HepG2 (cell line): ENCODE results near the gene RTF1. TPM values are rescaled to one million over a fixed set of nuclear protein-coding genes. Genes with fewer than 3 reads are reported as not detected.

Experiments
- CENPT ChIP-seq: sonication (generic); formaldehyde crosslinking; IDR thresholded peaks from 2 replicates; pipeline ENCODE4 v1.8.0; 2022; ENCODE audit warnings: low read depth, mild to moderate bottlenecking, moderate library complexity, missing genetic modification reagents
- ETV5 ChIP-seq: IDR thresholded peaks from 2 replicates; pipeline ENCODE4 v1.6.1; 2018; ENCODE audit warnings: missing biosample characterization, missing genetic modification reagents, inconsistent platforms, borderline replicate concordance
- HNF4A ChIP-seq: sonication (generic); formaldehyde crosslinking; IDR thresholded peaks from 2 replicates; pipeline ENCODE4 v1.4.0; 2020; ENCODE audit warnings: missing genetic modification reagents
- KDM2A ChIP-seq: sonication (generic); formaldehyde crosslinking; IDR thresholded peaks from 2 replicates; pipeline ENCODE4 v1.4.0; 2020; ENCODE audit warnings: low read depth, missing genetic modification reagents, borderline replicate concordance
- MEIS2 ChIP-seq: sonication (generic); formaldehyde crosslinking; IDR thresholded peaks from 2 replicates; pipeline ENCODE4 v1.9.0; 2021; ENCODE audit warnings: mild to moderate bottlenecking, missing genetic modification reagents
- MLXIP ChIP-seq: sonication (generic); formaldehyde crosslinking; IDR thresholded peaks from 2 replicates; pipeline ENCODE4 v1.9.0; 2021; ENCODE audit warnings: missing genetic modification reagents, borderline replicate concordance
- POLR2AphosphoS5 ChIP-seq: IDR thresholded peaks from 2 replicates; pipeline ENCODE4 v1.6.1; 2012; ENCODE audit warnings: low read depth, low read length
- SALL2 ChIP-seq: sonication (generic); formaldehyde crosslinking; IDR thresholded peaks from 2 replicates; pipeline ENCODE4 v1.8.1; 2023; ENCODE audit warnings: mild to moderate bottlenecking, missing genetic modification reagents, inconsistent platforms
- SOX13 ChIP-seq, 3 experiments: fragments of 450-650 bp in 1 of 3; sonication (generic) in 1 of 3; formaldehyde crosslinking in 1 of 3; IDR thresholded peaks in 2 of 3; conservative IDR thresholded peaks in 1 of 3; 2 replicates each; pipeline versions ENCODE4 v1.5.0 to v1.6.1; 2016 to 2020; ENCODE audit warnings: antibody characterized with exemption in 1 of 3, mild to moderate bottlenecking in 1 of 3, missing compliant biosample characterization in 1 of 3, missing genetic modification reagents in 1 of 3, moderate library complexity in 1 of 3
- TAF1 ChIP-seq: sonication (generic); formaldehyde crosslinking; IDR thresholded peaks from 2 replicates; pipeline ENCODE4 v1.4.0; 2020; ENCODE audit warnings: missing genetic modification reagents
- TAF15 ChIP-seq: fragments of 200-400 bp; formaldehyde crosslinking; IDR thresholded peaks from one replicate; pipeline ENCODE4 v1.6.1; 2018; ENCODE audit warnings: mild to moderate bottlenecking, low read depth, low read length; ENCODE audit not compliant: poor library complexity, severe bottlenecking
- ZBTB7B ChIP-seq: sonication (generic); formaldehyde crosslinking; IDR thresholded peaks from 2 replicates; pipeline ENCODE4 v1.4.0; 2020; ENCODE audit warnings: missing genetic modification reagents
- ZNF12 ChIP-seq: sonication (generic); formaldehyde crosslinking; IDR thresholded peaks from 2 replicates; pipeline ENCODE4 v1.5.0; 2020; ENCODE audit warnings: missing genetic modification reagents
- ZNF891 ChIP-seq: sonication (generic); formaldehyde crosslinking; IDR thresholded peaks from 2 replicates; pipeline ENCODE4 v1.5.0; 2020; ENCODE audit warnings: mild to moderate bottlenecking, missing genetic modification reagents
- polyA plus RNA-seq, 8 experiments: library from polyadenylated mRNA; depleted of rRNA in 3 of 8; stranded (reverse) in 7 of 8; unstranded in 1 of 8; fragments of >200 nt; fragmentation: Illumina TruSeq in 4 of 8; extraction: Trizol in 4 of 8; gene quantifications; 2 replicates each; pipeline versions ENCODE4 v1.2.1 to v1.2.3, GENCODE V29; 2011 to 2016; ENCODE audit warnings: low read depth in 4 of 8, missing spikeins in 1 of 8, mixed read lengths in 1 of 8; ENCODE audit not compliant: insufficient read depth in 1 of 8
- total RNA-seq, 5 experiments: library from RNA; depleted of rRNA; stranded (reverse); fragments of >200 nt; fragmentation: Illumina TruSeq; extraction: Trizol; gene quantifications; 2 replicates each; pipeline ENCODE4 v1.2.3, GENCODE V29; 2016; ENCODE audit warnings: low read depth in 1 of 5
- TF ChIP-seq, protein P1 (sequence below): sonication (generic); formaldehyde crosslinking; IDR thresholded peaks from 2 replicates; pipeline ENCODE4 v1.8.1; 2023; ENCODE audit warnings: mild to moderate bottlenecking, missing genetic modification reagents
- TF ChIP-seq, protein P2 (sequence below): sonication (generic); formaldehyde crosslinking; IDR thresholded peaks from 2 replicates; pipeline ENCODE4 v1.4.0; 2020; ENCODE audit warnings: missing genetic modification reagents, low read depth, mild to moderate bottlenecking, borderline replicate concordance
- TF ChIP-seq, protein P3 (sequence below): sonication (generic); formaldehyde crosslinking; IDR thresholded peaks from 2 replicates; pipeline ENCODE4 v1.4.0; 2020; ENCODE audit warnings: mild to moderate bottlenecking, missing genetic modification reagents
- TF ChIP-seq, protein P4 (sequence below): IDR thresholded peaks from 2 replicates; pipeline ENCODE4 v1.6.1; 2016; ENCODE audit warnings: missing compliant biosample characterization, missing genetic modification reagents, borderline replicate concordance

The RTF1 gene
- total and polyA plus RNA-seq, 2 of the 13 experiments (the other 11 are each of a cell fraction or from before 2014, with no cell fraction given): 13.9 to 17.9 TPM

DNA sequence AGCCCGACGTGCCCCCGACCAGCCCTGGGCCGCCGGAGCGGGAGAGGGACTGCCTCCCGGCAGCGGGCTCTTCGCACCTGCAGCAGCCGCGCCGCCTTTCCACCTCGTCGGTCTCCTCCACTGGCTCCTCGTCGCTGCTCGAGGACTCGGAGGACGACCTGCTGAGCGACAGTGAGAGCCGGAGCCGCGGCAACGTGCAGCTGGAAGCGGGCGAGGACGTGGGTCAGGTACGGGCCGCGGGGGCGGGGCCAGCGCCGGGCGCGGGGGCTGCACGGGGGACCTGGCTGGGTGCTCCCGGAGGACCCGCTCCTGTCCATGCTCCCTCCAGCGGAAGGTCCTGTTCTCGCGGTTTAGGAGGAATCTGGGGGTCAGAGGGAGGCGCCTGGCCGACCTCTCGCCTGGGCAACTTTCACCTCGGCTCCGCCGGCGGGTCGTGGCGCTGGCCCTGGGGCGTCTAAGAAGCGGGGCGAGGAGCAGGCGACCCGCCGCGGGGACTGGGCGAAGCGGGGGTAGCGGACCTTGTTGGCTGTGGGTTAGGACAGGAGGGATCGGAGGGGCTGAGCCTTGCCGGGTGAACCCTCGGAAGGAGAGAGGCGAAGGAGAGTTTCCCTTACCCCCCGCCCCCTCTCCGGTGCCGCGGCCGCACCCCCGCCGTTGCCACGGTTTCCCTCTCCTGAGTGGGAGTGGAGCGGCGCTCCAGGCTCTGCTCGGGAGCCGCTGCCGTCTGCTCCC is 77.5 kb downstream of the RTF1 start (continued):
- TF ChIP-seq TAF15 (peak; percentile 31), HNF4A (peak; percentile 28; the same call in 1 of the 2 replicates), ZNF12 (CRISPR knock-in tag) (no peak), ZNF891 (CRISPR knock-in tag) (no peak; the same call in 1 of the 2 replicates), SOX13 (IDR thresholded peaks at IDR 0.05) (no peak), SOX13 (CRISPR knock-in tag; conservative IDR thresholded peaks at IDR 0.05 in 1 of 2, IDR thresholded peaks at IDR 0.05 in 1 of 2) (0 out of 4 replicates have a peak, but pooled peaks of 1 of the 2 experiments have one; percentile 28), MLXIP (CRISPR knock-in tag) (no peak), ZBTB7B (CRISPR knock-in tag) (peak; percentile 52; the same call in 1 of the 2 replicates), CENPT (CRISPR knock-in tag) (0 out of 2 replicates have a peak, but pooled peaks have one; percentile 22), POLR2AphosphoS5 (peak; percentile 33; the same call in 1 of the 2 replicates), SALL2 (CRISPR knock-in tag) (peak; percentile 75), MEIS2 (peak; percentile 77; the same call in 1 of the 2 replicates), ETV5 (CRISPR knock-in tag) (peak; percentile 22; the same call in 1 of the 2 replicates), KDM2A (CRISPR knock-in tag) (peak; percentile 60; the same call in 1 of the 2 replicates), TAF1 (CRISPR knock-in tag) (peak; percentile 75; the same call in 1 of the 2 replicates)
- TF ChIP-seq, protein P1, sequence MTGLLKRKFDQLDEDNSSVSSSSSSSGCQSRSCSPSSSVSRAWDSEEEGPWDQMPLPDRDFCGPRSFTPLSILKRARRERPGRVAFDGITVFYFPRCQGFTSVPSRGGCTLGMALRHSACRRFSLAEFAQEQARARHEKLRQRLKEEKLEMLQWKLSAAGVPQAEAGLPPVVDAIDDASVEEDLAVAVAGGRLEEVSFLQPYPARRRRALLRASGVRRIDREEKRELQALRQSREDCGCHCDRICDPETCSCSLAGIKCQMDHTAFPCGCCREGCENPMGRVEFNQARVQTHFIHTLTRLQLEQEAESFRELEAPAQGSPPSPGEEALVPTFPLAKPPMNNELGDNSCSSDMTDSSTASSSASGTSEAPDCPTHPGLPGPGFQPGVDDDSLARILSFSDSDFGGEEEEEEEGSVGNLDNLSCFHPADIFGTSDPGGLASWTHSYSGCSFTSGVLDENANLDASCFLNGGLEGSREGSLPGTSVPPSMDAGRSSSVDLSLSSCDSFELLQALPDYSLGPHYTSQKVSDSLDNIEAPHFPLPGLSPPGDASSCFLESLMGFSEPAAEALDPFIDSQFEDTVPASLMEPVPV (CRISPR knock-in tag): peak; percentile 67; the same call in 1 of the 2 replicates
- TF ChIP-seq, protein P2, sequence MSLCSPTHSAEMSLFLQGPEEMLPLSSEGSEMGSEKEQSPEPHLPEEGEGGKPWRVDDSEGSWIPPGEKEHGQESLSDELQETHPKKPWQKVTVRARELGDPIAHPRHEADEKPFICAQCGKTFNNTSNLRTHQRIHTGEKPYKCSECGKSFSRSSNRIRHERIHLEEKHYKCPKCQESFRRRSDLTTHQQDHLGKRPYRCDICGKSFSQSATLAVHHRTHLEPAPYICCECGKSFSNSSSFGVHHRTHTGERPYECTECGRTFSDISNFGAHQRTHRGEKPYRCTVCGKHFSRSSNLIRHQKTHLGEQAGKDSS (CRISPR knock-in tag): no peak; the same call in 1 of the 2 replicates
- TF ChIP-seq, protein P3, sequence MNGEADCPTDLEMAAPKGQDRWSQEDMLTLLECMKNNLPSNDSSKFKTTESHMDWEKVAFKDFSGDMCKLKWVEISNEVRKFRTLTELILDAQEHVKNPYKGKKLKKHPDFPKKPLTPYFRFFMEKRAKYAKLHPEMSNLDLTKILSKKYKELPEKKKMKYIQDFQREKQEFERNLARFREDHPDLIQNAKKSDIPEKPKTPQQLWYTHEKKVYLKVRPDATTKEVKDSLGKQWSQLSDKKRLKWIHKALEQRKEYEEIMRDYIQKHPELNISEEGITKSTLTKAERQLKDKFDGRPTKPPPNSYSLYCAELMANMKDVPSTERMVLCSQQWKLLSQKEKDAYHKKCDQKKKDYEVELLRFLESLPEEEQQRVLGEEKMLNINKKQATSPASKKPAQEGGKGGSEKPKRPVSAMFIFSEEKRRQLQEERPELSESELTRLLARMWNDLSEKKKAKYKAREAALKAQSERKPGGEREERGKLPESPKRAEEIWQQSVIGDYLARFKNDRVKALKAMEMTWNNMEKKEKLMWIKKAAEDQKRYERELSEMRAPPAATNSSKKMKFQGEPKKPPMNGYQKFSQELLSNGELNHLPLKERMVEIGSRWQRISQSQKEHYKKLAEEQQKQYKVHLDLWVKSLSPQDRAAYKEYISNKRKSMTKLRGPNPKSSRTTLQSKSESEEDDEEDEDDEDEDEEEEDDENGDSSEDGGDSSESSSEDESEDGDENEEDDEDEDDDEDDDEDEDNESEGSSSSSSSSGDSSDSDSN (CRISPR knock-in tag): peak; percentile 75
- TF ChIP-seq, protein P4, sequence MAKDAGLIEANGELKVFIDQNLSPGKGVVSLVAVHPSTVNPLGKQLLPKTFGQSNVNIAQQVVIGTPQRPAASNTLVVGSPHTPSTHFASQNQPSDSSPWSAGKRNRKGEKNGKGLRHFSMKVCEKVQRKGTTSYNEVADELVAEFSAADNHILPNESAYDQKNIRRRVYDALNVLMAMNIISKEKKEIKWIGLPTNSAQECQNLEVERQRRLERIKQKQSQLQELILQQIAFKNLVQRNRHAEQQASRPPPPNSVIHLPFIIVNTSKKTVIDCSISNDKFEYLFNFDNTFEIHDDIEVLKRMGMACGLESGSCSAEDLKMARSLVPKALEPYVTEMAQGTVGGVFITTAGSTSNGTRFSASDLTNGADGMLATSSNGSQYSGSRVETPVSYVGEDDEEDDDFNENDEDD (CRISPR knock-in tag): peak; percentile 76; the same call in 1 of the 2 replicates
